A673 (cell line): ENCODE data around the gene HOXC13. TPM values are rescaled to one million over a fixed set of nuclear protein-coding genes. Genes with fewer than 3 reads are reported as not detected.

Source experiments
- BruUV-seq: library from RNA; stranded (reverse); fragments of 400-500 nt; replicated peaks from 2 replicates; lab custom pipeline; 2021; lab: Mats Ljungman, UMichigan
- CTCF ChIA-PET: fragments of 300-600 bp; sonication (Branson Sonifier 250); formaldehyde crosslinking; loops from one replicate; lab custom pipeline; 2022; ENCODE audit warnings: antibody characterized with exemption; lab: Charles Lee
- POLR2A ChIA-PET: fragments of 300-600 bp; sonication (Branson Sonifier 250); formaldehyde crosslinking; loops from one replicate; lab custom pipeline; 2022; ENCODE audit warnings: antibody characterized with exemption; ENCODE audit not compliant: low non-redundant PET; lab: Charles Lee
- DNase-seq: peaks from one replicate; pipeline ENCODE4 v3.0.0-alpha.2; 2015; ENCODE audit warnings: low spot score
- H3K27ac ChIP-seq: fragments of 200-600 bp; sonication (generic); 2 replicates; pipeline ENCODE4 v1.5.1; 2016; ENCODE audit warnings: mixed run types, low read depth, mild to moderate bottlenecking, mixed read lengths, antibody characterized with exemption, low read length; ENCODE audit not compliant: poor library complexity, severe bottlenecking
- H3K27me3 ChIP-seq: fragments of 200-600 bp; sonication (generic); replicated peaks from 2 replicates; pipeline ENCODE4 v1.6.1; 2017; ENCODE audit warnings: mixed run types, low read depth, mild to moderate bottlenecking, mixed read lengths, antibody characterized with exemption, low read length; ENCODE audit not compliant: insufficient read depth, poor library complexity
- H3K36me3 ChIP-seq: fragments of 200-600 bp; sonication (generic); 2 replicates; pipeline ENCODE4 v1.6.1; 2016; ENCODE audit warnings: mixed run types, mild to moderate bottlenecking, mixed read lengths, antibody characterized with exemption, low read length; ENCODE audit not compliant: insufficient read depth, poor library complexity, severe bottlenecking
- H3K4me1 ChIP-seq: fragments of 200-600 bp; sonication (generic); 2 replicates; pipeline ENCODE4 v1.6.1; 2017; ENCODE audit warnings: mixed run types, mild to moderate bottlenecking, mixed read lengths, antibody characterized with exemption, low read length; ENCODE audit not compliant: insufficient read depth, poor library complexity, severe bottlenecking
- H3K4me3 ChIP-seq: fragments of 200-600 bp; sonication (generic); 2 replicates; pipeline ENCODE4 v1.5.1; 2016; ENCODE audit warnings: low read depth, mixed run types, mild to moderate bottlenecking, mixed read lengths, low read length; ENCODE audit not compliant: poor library complexity, severe bottlenecking
- H3K9me3 ChIP-seq: fragments of 200-600 bp; sonication (generic); 2 replicates; pipeline ENCODE4 v1.6.1; 2016; ENCODE audit warnings: mixed run types, low read depth, mild to moderate bottlenecking, mixed read lengths, antibody characterized with exemption, low read length; ENCODE audit not compliant: poor library complexity, severe bottlenecking
- EZH2 ChIP-seq: fragments of 200-600 bp; sonication (generic); IDR thresholded peaks from 2 replicates; pipeline ENCODE4 v1.6.1; 2017; ENCODE audit warnings: borderline replicate concordance, low read depth, mild to moderate bottlenecking, mixed read lengths, antibody characterized with exemption, low read length; ENCODE audit not compliant: poor library complexity, severe bottlenecking
- intact Hi-C: fragments of 100-400 bp; cut with micrococcal nuclease; formaldehyde crosslinking; loops from one replicate; pipeline ENCODE4 v1.10.0; 2022; ENCODE audit not compliant: unreplicated experiment
- total RNA-seq: library from RNA; stranded (reverse); gene quantifications from 2 replicates; pipeline ENCODE4 v1.2.3, GENCODE V29; 2021
- TF ChIP-seq, protein P1 (sequence below): fragments of 300-800, 200-600 bp; sonication (generic); conservative IDR thresholded peaks from 2 replicates; pipeline ENCODE4 v1.5.1; 2017; ENCODE audit warnings: low read depth, mild to moderate bottlenecking, antibody characterized with exemption, low read length, moderate library complexity, mixed read lengths

HOXC13 gene
- total RNA-seq, 1 experiment from 2014 or later: 10.1 TPM

DNA sequence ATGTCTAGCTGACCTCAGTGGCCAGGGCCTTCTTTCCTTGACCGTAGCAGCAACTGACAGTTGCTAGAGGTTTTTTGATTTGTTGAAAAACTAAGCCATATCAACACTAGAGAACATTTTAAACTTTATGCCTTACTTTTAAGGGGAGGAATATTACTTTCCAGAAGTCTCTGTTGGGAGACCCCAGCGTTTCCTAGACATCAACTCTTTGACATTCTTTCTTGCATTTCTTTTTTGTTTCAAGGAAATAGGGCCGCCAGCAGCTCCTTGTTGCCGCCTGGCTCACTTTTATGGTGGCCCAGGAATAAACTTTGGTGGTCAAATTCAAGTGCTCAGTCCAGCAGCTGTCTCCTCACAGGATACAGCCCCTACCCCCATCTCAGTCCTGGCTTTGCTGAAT is 31.8 kb downstream of the HOXC13 start:
- Histone ChIP-seq H3K27me3 (no peaks in the 10 kb centered on the region), H3K4me1 (peaks cover 32% of the 10 kb centered on the region), H3K9me3 (no peaks in the 10 kb centered on the region), H3K4me3 (no peak overlapping the region), H3K27ac (no peak overlapping the region), H3K36me3 (no peaks in the 10 kb centered on the region)
- CTCF ChIA-PET: interaction anchor here (0.6 kb wide), 1 partner anchor 392 kb away, joined by 3 read pairs; no protein-coding TSS in a partner anchor
- POLR2A ChIA-PET: no interaction called here
- no TSS peak for BruUV-seq
- DNase-seq: no peak
- intact Hi-C loops: no loop called here
- no peak for TF ChIP-seq EZH2
- TF ChIP-seq, protein P1, sequence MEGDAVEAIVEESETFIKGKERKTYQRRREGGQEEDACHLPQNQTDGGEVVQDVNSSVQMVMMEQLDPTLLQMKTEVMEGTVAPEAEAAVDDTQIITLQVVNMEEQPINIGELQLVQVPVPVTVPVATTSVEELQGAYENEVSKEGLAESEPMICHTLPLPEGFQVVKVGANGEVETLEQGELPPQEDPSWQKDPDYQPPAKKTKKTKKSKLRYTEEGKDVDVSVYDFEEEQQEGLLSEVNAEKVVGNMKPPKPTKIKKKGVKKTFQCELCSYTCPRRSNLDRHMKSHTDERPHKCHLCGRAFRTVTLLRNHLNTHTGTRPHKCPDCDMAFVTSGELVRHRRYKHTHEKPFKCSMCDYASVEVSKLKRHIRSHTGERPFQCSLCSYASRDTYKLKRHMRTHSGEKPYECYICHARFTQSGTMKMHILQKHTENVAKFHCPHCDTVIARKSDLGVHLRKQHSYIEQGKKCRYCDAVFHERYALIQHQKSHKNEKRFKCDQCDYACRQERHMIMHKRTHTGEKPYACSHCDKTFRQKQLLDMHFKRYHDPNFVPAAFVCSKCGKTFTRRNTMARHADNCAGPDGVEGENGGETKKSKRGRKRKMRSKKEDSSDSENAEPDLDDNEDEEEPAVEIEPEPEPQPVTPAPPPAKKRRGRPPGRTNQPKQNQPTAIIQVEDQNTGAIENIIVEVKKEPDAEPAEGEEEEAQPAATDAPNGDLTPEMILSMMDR: no peak

DNA sequence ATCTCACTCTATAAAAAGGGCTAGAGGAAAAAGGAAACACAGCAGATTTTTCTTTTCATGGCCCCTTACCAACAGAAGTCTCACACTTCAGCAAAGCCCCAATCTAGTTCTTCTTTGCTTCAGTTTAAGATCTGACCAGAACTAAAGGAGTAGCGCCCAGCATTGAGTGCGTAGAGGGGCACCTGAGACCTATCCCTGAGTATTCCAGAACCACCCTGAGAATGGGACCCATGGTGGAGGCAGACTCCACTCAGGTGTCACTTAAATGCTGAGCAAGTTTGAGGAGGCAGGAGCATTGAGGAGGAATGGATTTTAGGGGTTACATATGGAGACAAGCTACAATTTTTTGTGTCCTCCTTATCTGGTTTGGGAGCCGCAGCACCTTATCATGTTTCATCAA is 32.5 kb downstream of the HOXC13 start:
- DNase-seq: no peak
- H3K4me1 ChIP-seq: peaks cover 33% of the 10 kb centered on the region
- BruUV-seq: no TSS peak
- TF ChIP-seq, protein P1: no peak
- TF ChIP-seq EZH2: no peak
- ChIA-PET CTCF (no interaction called here), POLR2A (interaction anchor here (0.6 kb wide), 1 partner anchor 591 kb away, joined by 8 read pairs; the partner anchor contains the start of gene SP1)
- H3K36me3 ChIP-seq: no peaks in the 10 kb centered on the region
- H3K4me3 ChIP-seq: no peak overlapping the region
- peaks cover 6% of the 10 kb centered on the region for H3K9me3 ChIP-seq
- H3K27ac ChIP-seq: no peak overlapping the region
- no peaks in the 10 kb centered on the region for H3K27me3 ChIP-seq
- intact Hi-C loops: no loop called here

DNA sequence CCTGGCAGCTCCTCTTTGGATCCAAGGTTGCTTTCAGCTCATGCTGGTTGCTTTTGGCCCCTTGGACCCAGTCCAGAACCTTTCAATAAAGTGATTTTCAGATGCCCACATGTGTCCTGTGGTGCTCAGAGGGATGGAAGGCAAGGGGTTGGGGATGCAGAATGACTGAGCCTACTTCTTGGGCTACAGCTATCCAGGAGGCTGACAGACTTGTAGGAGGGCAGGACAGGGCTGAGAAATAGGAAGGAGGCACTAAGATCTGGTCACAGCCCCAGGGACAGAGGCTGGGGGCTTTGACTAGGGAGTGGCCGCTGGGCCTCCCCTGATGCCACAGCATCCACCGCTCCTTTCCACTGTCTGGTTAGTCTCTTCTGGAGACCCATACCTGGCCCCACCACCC is 33.1 kb downstream of the HOXC13 start:
- no peak for DNase-seq
- Histone ChIP-seq H3K27me3 (no peaks in the 10 kb centered on the region), H3K36me3 (no peaks in the 10 kb centered on the region), H3K4me1 (peaks cover 36% of the 10 kb centered on the region), H3K27ac (no peak overlapping the region), H3K4me3 (no peak overlapping the region), H3K9me3 (peaks cover 6% of the 10 kb centered on the region)
- ChIA-PET CTCF (no interaction called here), POLR2A (interaction anchor here (0.6 kb wide), 1 partner anchor 591 kb away, joined by 8 read pairs; the partner anchor contains the start of gene SP1)
- intact Hi-C loops: no loop called here
- TF ChIP-seq, protein P1: no peak
- TF ChIP-seq EZH2: no peak
- BruUV-seq: no TSS peak
